ENCODE measurements around the gene CRHR1.

The CRHR1 gene

DNA sequence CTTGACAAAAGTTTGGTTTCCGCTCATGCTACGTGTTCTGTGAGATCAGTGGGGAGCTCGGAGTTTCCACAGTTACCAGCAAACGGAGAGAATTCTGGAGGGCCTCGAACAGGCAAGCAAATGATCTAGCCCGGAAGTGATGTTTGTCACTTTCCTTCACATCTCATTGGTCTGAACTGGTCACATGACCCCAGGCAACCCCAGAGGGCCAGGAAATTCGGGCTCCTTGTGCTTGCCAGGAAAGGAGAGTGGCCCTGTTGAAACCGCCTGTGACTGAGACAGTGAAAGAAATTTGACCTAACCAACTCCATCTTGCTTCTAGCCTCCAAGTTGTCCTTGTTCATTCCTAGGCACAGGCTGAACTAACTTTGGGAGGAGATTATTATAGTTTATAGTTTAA lies 83.6 kb downstream of the CRHR1 start:
- TF ChIP-seq, protein P1, sequence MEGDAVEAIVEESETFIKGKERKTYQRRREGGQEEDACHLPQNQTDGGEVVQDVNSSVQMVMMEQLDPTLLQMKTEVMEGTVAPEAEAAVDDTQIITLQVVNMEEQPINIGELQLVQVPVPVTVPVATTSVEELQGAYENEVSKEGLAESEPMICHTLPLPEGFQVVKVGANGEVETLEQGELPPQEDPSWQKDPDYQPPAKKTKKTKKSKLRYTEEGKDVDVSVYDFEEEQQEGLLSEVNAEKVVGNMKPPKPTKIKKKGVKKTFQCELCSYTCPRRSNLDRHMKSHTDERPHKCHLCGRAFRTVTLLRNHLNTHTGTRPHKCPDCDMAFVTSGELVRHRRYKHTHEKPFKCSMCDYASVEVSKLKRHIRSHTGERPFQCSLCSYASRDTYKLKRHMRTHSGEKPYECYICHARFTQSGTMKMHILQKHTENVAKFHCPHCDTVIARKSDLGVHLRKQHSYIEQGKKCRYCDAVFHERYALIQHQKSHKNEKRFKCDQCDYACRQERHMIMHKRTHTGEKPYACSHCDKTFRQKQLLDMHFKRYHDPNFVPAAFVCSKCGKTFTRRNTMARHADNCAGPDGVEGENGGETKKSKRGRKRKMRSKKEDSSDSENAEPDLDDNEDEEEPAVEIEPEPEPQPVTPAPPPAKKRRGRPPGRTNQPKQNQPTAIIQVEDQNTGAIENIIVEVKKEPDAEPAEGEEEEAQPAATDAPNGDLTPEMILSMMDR (IDR thresholded peaks at IDR 0.05; ENCODE audit: unreplicated experiment in 3 of 3): no peak
- Mint-ChIP-seq H3K4me3 (no peak overlapping the region), H3K27me3 (ENCODE audit: low read depth) (peaks cover 26% of the 10 kb centered on the region), H3K36me3 (ENCODE audit: low read depth) (no peaks in the 10 kb centered on the region), H3K27ac (no peak overlapping the region), H3K9me3 (no peaks in the 10 kb centered on the region), H3K4me1 (peaks cover 7% of the 10 kb centered on the region)

DNA sequence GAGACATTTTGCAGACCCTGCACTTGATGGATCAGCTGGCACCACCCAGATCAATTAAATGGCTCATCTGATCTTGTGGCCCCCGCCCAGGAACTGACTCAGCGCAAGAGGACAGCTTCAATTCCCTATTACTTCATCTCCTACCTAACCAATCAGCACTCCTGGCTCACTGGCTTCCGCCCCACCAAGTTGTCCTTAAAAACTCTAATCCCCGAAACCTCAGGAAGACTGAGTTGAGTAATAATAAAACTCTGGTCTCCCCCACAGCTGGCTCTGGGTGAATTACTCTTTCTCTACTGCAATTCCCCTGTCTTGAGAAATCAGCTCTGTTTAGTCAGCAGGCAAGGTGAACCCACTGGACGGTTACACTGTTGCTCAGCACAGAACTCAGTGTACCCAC lies 84.2 kb downstream of the CRHR1 start:
- Mint-ChIP-seq H3K36me3 (ENCODE audit: low read depth) (no peaks in the 10 kb centered on the region), H3K27ac (no peak overlapping the region), H3K4me1 (peaks cover 8% of the 10 kb centered on the region), H3K4me3 (no peak overlapping the region), H3K27me3 (ENCODE audit: low read depth) (peaks cover 20% of the 10 kb centered on the region), H3K9me3 (no peaks in the 10 kb centered on the region)
- TF ChIP-seq, protein P1 (IDR thresholded peaks at IDR 0.05; ENCODE audit: unreplicated experiment in 3 of 3): no peak

DNA sequence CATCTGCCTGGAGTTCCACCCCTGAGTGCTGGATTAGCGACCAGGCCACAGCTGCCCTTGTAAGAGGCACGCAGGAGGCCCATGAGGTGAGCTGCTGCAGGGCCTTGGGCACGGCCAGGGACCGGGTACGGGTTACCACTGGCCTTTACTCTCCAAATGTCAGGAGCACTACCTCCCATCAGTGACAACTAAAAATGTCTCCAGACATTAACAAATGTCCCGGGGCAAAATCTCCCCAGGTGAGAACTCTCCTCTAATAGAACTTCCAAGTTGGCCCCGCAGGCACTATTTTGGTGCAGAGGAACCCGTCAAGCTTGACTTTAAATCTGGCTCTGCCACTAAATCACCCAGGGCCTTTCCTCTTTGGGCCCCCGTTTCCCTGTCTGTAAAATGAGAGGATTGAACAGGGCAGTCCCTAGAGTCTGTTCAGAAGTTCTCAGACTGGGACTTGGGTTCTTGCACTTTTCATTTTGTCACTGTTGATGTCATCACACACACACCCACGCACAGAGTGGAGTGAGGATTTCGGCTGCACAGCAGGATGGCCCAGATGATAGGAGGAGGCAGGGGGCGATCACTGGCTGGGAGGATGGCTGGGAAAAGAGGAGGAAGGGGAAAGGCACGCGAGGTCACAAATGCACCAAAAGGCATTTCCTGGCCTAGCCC lies 85.7 kb downstream of the CRHR1 start:
- Mint-ChIP-seq H3K27ac (peak overlapping the region; percentile 3 to 88 (median 64)), H3K4me1 (peaks cover 14% of the 10 kb centered on the region), H3K36me3 (ENCODE audit: low read depth) (no peaks in the 10 kb centered on the region), H3K9me3 (no peaks in the 10 kb centered on the region), H3K27me3 (ENCODE audit: low read depth) (peaks cover 11% of the 10 kb centered on the region), H3K4me3 (peak overlapping the region in 1 of 3 experiments; percentile 16)
- TF ChIP-seq, protein P1 (IDR thresholded peaks at IDR 0.05; ENCODE audit: unreplicated experiment in 3 of 3): no peak

DNA sequence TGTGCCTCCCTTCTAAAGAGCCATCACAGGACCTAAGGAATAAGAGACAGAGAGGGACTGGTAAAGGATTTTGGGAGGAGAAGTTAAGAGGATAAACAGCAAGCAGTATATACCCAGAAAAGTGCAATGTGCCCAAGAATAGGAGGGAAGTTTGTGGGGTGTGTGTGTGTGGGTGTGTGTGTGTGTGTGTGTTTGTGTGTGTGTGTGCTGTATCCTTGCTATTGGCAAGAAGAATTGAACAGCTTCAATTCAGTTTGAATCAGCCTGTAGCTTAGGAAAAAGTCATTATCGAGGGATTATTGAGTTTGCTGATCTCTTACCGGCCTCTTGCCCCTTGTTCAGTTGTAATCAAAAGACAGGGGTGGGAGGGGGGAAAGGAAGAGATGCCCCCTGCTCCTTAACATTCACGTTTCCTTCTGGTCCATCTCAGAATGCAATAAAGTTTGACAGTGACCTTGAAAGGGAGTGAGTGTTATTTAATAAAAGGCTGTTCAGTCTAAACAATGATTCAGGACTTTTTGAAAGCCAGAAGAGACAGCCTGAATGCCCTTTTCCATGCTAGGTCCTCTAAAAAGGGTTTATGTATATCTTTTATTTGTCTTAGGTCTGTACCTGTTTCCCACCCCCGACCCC lies 86.3 kb downstream of the CRHR1 start:
- Mint-ChIP-seq H3K4me1 (peaks cover 14% of the 10 kb centered on the region), H3K27ac (peak overlapping the region; percentile 3 to 88 (median 64)), H3K4me3 (peak overlapping the region in 1 of 3 experiments; percentile 16), H3K9me3 (no peaks in the 10 kb centered on the region), H3K36me3 (ENCODE audit: low read depth) (no peaks in the 10 kb centered on the region), H3K27me3 (ENCODE audit: low read depth) (peaks cover 10% of the 10 kb centered on the region)
- TF ChIP-seq, protein P1 (IDR thresholded peaks at IDR 0.05; ENCODE audit: unreplicated experiment in 3 of 3): no peak

DNA sequence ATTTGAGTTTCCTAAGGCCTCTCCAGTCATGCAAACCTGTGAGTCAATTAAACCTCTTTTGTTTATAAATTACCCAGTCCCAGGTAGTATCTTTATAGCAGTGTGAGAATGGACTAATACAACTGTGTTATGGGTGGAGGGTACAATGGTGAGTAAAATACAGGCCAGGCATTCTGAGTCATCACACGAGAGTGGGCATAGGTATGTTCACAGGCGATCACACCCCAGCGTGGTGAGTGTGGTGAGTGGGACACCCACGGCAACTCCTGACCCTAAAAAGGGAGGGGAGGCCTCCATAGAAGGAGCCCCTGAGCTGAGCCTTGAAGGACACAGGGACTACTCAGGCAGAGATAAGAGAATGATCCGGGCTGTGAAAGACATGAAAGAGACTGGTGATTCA lies 87.6 kb downstream of the CRHR1 start:
- H3K4me1 Mint-ChIP-seq: peaks cover 14% of the 10 kb centered on the region
- peaks cover 9% of the 10 kb centered on the region for H3K27me3 Mint-ChIP-seq (ENCODE audit: low read depth)
- peak overlapping the region in 1 of 3 experiments; percentile 56 for H3K27ac Mint-ChIP-seq
- TF ChIP-seq, protein P1 (IDR thresholded peaks at IDR 0.05; ENCODE audit: unreplicated experiment in 3 of 3): no peak
- H3K36me3 Mint-ChIP-seq (ENCODE audit: low read depth): no peaks in the 10 kb centered on the region
- H3K9me3 Mint-ChIP-seq: no peaks in the 10 kb centered on the region
- H3K4me3 Mint-ChIP-seq: no peak overlapping the region

Data from nephron (organoid).